ENCODE results near the gene TBR1. TPM values are rescaled to one million over a fixed set of nuclear protein-coding genes. Genes with fewer than 3 reads are reported as not detected.

The TBR1 gene
- total and polyA plus RNA-seq, 2 experiments from 2014 or later, result not detected

- no peak for TF ChIP-seq JUNB (IDR thresholded peaks at IDR 0.05; ENCODE audit: unreplicated experiment)
- no peak for TF ChIP-seq EZH2phosphoT487 (IDR thresholded peaks at IDR 0.05; ENCODE audit: unreplicated experiment)
- TF ChIP-seq STAT1 (IDR thresholded peaks at IDR 0.05; ENCODE audit: unreplicated experiment), result no peak
- TF ChIP-seq CTCF (conservative IDR thresholded peaks at IDR 0.05; ENCODE audit: low read depth in 2 of 2), result no peak
- no peak for TF ChIP-seq ZNF114 (CRISPR knock-in tag; IDR thresholded peaks at IDR 0.05)
- no peak for TF ChIP-seq ZNF331 (CRISPR knock-in tag; IDR thresholded peaks at IDR 0.05; ENCODE audit: low read depth)
- no peak for TF ChIP-seq ETS1 (IDR thresholded peaks at IDR 0.05)
- TF ChIP-seq NANOG (IDR thresholded peaks at IDR 0.05; ENCODE audit: borderline replicate concordance), result no peak
- Mint-ChIP-seq H3K4me1 (no peaks in the 10 kb centered on the region), H3K9me3 (peaks cover 25% of the 10 kb centered on the region), H3K36me3 (ENCODE audit: low read depth) (peaks cover 13% of the 10 kb centered on the region; the same call in 2 of the 3 replicates), H3K27ac (no peak overlapping the region), H3K27me3 (ENCODE audit: insufficient read depth, low read depth, poor library complexity) (peaks cover 2% of the 10 kb centered on the region), H3K4me3 (no peak overlapping the region)
- no peak for DNase-seq (ENCODE audit: low spot score)
- no peaks in the 10 kb centered on the region for H4K20me1 ChIP-seq (replicated peaks; ENCODE audit: insufficient read depth)
- no peaks in the 10 kb centered on the region for H3F3A ChIP-seq (replicated peaks; ENCODE audit: low read depth)
- 0 out of 2 replicates have a peak, but pooled peaks cover 8% of the 10 kb centered on the region for H3K36me3 ChIP-seq (ENCODE audit: insufficient read depth)
- H3K9me2 ChIP-seq (ENCODE audit: insufficient read depth), result no peaks in the 10 kb centered on the region
- no peak overlapping the region for H2AFZ ChIP-seq
- no peak overlapping the region for H3K27ac ChIP-seq (ENCODE audit: low read depth)
- no peak overlapping the region for H3K4me3 ChIP-seq
- no peak overlapping the region for H3K4me2 ChIP-seq
- no peak for ATAC-seq
- no peaks in the 10 kb centered on the region for H3K79me2 ChIP-seq (replicated peaks; ENCODE audit: insufficient read depth)
- H3K4me1 ChIP-seq (ENCODE audit: insufficient read depth), result no peaks in the 10 kb centered on the region
- no peaks in the 10 kb centered on the region for H3K27me3 ChIP-seq (ENCODE audit: insufficient read depth)
Measured at GRCh38 chr2:161471631-161472030, 55.5 kb downstream of the TBR1 start.

GRCh38 chr2:161474920-161475319 lies 58.8 kb downstream of the TBR1 start:
- Histone ChIP-seq H3K9me2 (ENCODE audit: insufficient read depth) (peaks cover 5% of the 10 kb centered on the region; the same call in 1 of the 2 replicates), H3K4me2 (no peak overlapping the region), H3K4me3 (no peak overlapping the region), H3K36me3 (ENCODE audit: insufficient read depth) (0 out of 2 replicates have a peak, but pooled peaks cover 8% of the 10 kb centered on the region), H3F3A (replicated peaks; ENCODE audit: low read depth) (no peaks in the 10 kb centered on the region), H3K79me2 (replicated peaks; ENCODE audit: insufficient read depth) (no peaks in the 10 kb centered on the region), H4K20me1 (replicated peaks; ENCODE audit: insufficient read depth) (no peaks in the 10 kb centered on the region), H2AFZ (no peak overlapping the region), H3K27me3 (ENCODE audit: insufficient read depth) (no peaks in the 10 kb centered on the region), H3K27ac (ENCODE audit: low read depth) (no peak overlapping the region), H3K4me1 (ENCODE audit: insufficient read depth) (no peaks in the 10 kb centered on the region)
- H3K36me3 Mint-ChIP-seq (ENCODE audit: low read depth), result peaks cover 19% of the 10 kb centered on the region
- peaks cover 30% of the 10 kb centered on the region for H3K9me3 Mint-ChIP-seq
- no peak for TF ChIP-seq CTCF (conservative IDR thresholded peaks at IDR 0.05; ENCODE audit: low read depth in 2 of 2)
- TF ChIP-seq NANOG (IDR thresholded peaks at IDR 0.05; ENCODE audit: borderline replicate concordance), result no peak
- no peak for TF ChIP-seq STAT1 (IDR thresholded peaks at IDR 0.05; ENCODE audit: unreplicated experiment)
- TF ChIP-seq REST (IDR thresholded peaks at IDR 0.05; ENCODE audit: unreplicated experiment), result no peak
- TF ChIP-seq POLR2AphosphoS5 (IDR thresholded peaks at IDR 0.05; ENCODE audit: low read depth), result no peak
- TF ChIP-seq EZH2phosphoT487 (IDR thresholded peaks at IDR 0.05; ENCODE audit: unreplicated experiment), result no peak
- no peak for TF ChIP-seq EZH2 (IDR thresholded peaks at IDR 0.05; ENCODE audit: low read depth, unreplicated experiment)
- no peak for TF ChIP-seq CREB1 (CRISPR knock-in tag; IDR thresholded peaks at IDR 0.05; ENCODE audit: low read depth)
- H3K4me1 Mint-ChIP-seq, result no peaks in the 10 kb centered on the region
- no peaks in the 10 kb centered on the region for H3K27me3 Mint-ChIP-seq (ENCODE audit: insufficient read depth, low read depth, poor library complexity)
- DNase-seq (ENCODE audit: low spot score), result no peak
- H3K4me3 Mint-ChIP-seq, result no peak overlapping the region
- H3K27ac Mint-ChIP-seq, result no peak overlapping the region
- no peak for ATAC-seq

All from GM23338 (cell line).